Astrocyte (in vitro differentiated cells and primary cell): Measurements from ENCODE around the gene GABRG2. TPM values are rescaled to one million over a fixed set of nuclear protein-coding genes. Genes with fewer than 3 reads are reported as not detected.

Experiments used
- DNase-seq: peaks from one replicate; pipeline ENCODE4 v3.0.0-alpha.2; 2010; ENCODE audit warnings: low read depth
- FAIRE-seq: peaks from 2 replicates; lab custom pipeline; 2011; peaks lifted over from hg19 to GRCh38; lab: Jason Lieb, UNC
- H2AFZ ChIP-seq: 2 replicates; pipeline ENCODE4 v1.6.0; 2012; ENCODE audit warnings: low read depth, low read length, inconsistent platforms
- H3K27ac ChIP-seq: 2 replicates; pipeline ENCODE4 v1.5.1; 2011; ENCODE audit warnings: low read depth, low read length, inconsistent platforms
- H3K27me3 ChIP-seq: 2 replicates; pipeline ENCODE4 v1.6.0; 2011; ENCODE audit warnings: low read length, inconsistent platforms; ENCODE audit not compliant: insufficient read depth
- H3K36me3 ChIP-seq: 2 replicates; pipeline ENCODE4 v1.5.1; 2011; ENCODE audit warnings: low read length, inconsistent platforms; ENCODE audit not compliant: insufficient read depth
- H3K4me1 ChIP-seq: 2 replicates; pipeline ENCODE4 v1.5.1; 2011; ENCODE audit warnings: low read length, inconsistent platforms; ENCODE audit not compliant: insufficient read depth
- H3K4me2 ChIP-seq: 2 replicates; pipeline ENCODE4 v1.6.0; 2012; ENCODE audit warnings: low read length, inconsistent platforms
- H3K4me3 ChIP-seq: 2 replicates; pipeline ENCODE4 v1.5.1; 2011; ENCODE audit warnings: low read depth, mild to moderate bottlenecking, low read length, inconsistent platforms; ENCODE audit not compliant: insufficient read depth
- H3K79me2 ChIP-seq: 2 replicates; pipeline ENCODE4 v1.6.0; 2012; ENCODE audit warnings: mild to moderate bottlenecking, low read length, inconsistent platforms; ENCODE audit not compliant: insufficient read depth
- H3K9ac ChIP-seq: 2 replicates; pipeline ENCODE4 v1.6.0; 2012; ENCODE audit warnings: mild to moderate bottlenecking, low read length, inconsistent platforms
- H3K9me3 ChIP-seq: 2 replicates; pipeline ENCODE4 v1.5.1; 2012; ENCODE audit warnings: low read depth, mild to moderate bottlenecking, low read length, inconsistent platforms; ENCODE audit not compliant: insufficient read depth
- H4K20me1 ChIP-seq: 2 replicates; pipeline ENCODE4 v1.6.0; 2012; ENCODE audit warnings: low read length, inconsistent platforms; ENCODE audit not compliant: insufficient read depth
- H3K27ac Mint-ChIP-seq: one replicate; pipeline ENCODE4 v1.8.0; 2021; ENCODE audit warnings: mild to moderate bottlenecking, mixed read lengths; ENCODE audit not compliant: unreplicated experiment
- H3K27me3 Mint-ChIP-seq: one replicate; pipeline ENCODE4 v1.8.0; 2021; ENCODE audit warnings: low read depth, mixed read lengths; ENCODE audit not compliant: unreplicated experiment
- H3K36me3 Mint-ChIP-seq: one replicate; pipeline ENCODE4 v1.8.0; 2021; ENCODE audit warnings: low read depth, mixed read lengths; ENCODE audit not compliant: unreplicated experiment
- H3K4me1 Mint-ChIP-seq: one replicate; pipeline ENCODE4 v1.8.0; 2021; ENCODE audit warnings: low read depth, mixed read lengths; ENCODE audit not compliant: unreplicated experiment
- H3K4me3 Mint-ChIP-seq: one replicate; pipeline ENCODE4 v1.8.0; 2021; ENCODE audit warnings: mild to moderate bottlenecking, moderate library complexity, mixed read lengths; ENCODE audit not compliant: unreplicated experiment
- H3K9me3 Mint-ChIP-seq: one replicate; pipeline ENCODE4 v1.8.0; 2021; ENCODE audit warnings: mild to moderate bottlenecking, mixed read lengths; ENCODE audit not compliant: unreplicated experiment
- CTCF ChIP-seq: IDR thresholded peaks from 2 replicates; pipeline ENCODE4 v1.5.1; 2011; ENCODE audit warnings: low read depth, mild to moderate bottlenecking, inconsistent platforms, low read length, moderate library complexity; ENCODE audit not compliant: insufficient read depth
- EZH2 ChIP-seq: IDR thresholded peaks from 2 replicates; pipeline ENCODE4 v1.6.1; 2012; ENCODE audit warnings: mild to moderate bottlenecking, low read length, inconsistent platforms; ENCODE audit not compliant: insufficient read depth
- total RNA-seq: library from RNA; stranded (reverse); gene quantifications from 2 replicates; pipeline ENCODE4 v1.2.1, GENCODE V29; 2021

Gene GABRG2
- total RNA-seq, 1 donor from 2014 or later: not detected

DNA sequence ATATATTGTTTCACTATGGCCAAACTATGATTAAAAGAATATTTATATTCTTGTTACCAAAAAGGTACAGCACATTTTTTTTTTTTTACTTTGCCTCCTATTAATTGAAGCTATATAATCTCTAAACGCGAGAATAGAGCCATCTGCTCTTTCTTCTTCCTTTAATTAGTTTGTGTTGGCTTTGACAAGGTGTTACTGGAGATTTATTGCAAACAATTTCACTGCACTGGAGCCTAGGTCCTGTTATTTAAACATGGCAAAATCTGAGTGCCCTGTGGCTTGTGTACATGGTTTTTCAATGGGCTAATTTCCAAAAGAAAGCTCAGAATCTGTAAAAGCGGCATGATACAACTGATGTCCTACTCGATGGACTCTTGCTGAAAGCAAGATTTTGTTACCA, 40.8 kb upstream of the GABRG2 start:
- DNase-seq (no peak), FAIRE-seq (no peak)
- no peak overlapping the region for H3K4me3 Mint-ChIP-seq
- H3K79me2 ChIP-seq: no peaks in the 10 kb centered on the region
- no peak overlapping the region for H3K4me2 ChIP-seq
- H3K36me3 ChIP-seq: no peaks in the 10 kb centered on the region
- no peaks in the 10 kb centered on the region for H3K4me1 Mint-ChIP-seq
- no peak overlapping the region for H2AFZ ChIP-seq
- no peak overlapping the region for H3K4me3 ChIP-seq
- H4K20me1 ChIP-seq: no peaks in the 10 kb centered on the region
- no peak overlapping the region for H3K27ac ChIP-seq
- TF ChIP-seq CTCF (no peak), EZH2 (no peak)
- H3K4me1 ChIP-seq: no peaks in the 10 kb centered on the region
- H3K9ac ChIP-seq: no peak overlapping the region
- H3K27ac Mint-ChIP-seq: no peak overlapping the region
- H3K27me3 ChIP-seq: no peaks in the 10 kb centered on the region
- no peaks in the 10 kb centered on the region for H3K27me3 Mint-ChIP-seq
- H3K9me3 ChIP-seq: no peaks in the 10 kb centered on the region
- H3K36me3 Mint-ChIP-seq: no peaks in the 10 kb centered on the region
- H3K9me3 Mint-ChIP-seq: peaks cover 2% of the 10 kb centered on the region

DNA sequence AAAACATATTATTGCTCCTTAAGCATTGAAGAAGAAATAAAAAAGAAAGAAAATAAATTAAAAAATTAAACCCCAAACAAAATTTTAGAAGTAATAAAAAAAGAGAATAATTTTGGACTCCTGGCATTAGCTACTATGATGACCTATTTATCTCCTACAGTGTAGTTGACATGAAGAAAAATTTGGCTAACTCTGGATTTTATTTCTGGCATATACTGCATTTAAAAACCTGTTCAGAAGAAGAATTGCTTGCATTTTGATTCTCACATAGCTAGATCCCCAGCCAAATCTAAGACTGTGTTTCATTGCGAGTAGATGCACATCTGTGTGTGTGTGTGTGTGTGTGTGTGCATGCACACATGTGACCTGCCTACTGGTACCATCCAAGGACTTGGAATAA, 30.1 kb upstream of the GABRG2 start:
- H3K27ac Mint-ChIP-seq: no peak overlapping the region
- no peaks in the 10 kb centered on the region for H3K4me1 ChIP-seq
- H3K79me2 ChIP-seq: no peaks in the 10 kb centered on the region
- no peaks in the 10 kb centered on the region for H3K9me3 ChIP-seq
- no peaks in the 10 kb centered on the region for H3K4me1 Mint-ChIP-seq
- H3K27me3 Mint-ChIP-seq: no peaks in the 10 kb centered on the region
- no peak overlapping the region for H3K27ac ChIP-seq
- no peaks in the 10 kb centered on the region for H3K27me3 ChIP-seq
- no peaks in the 10 kb centered on the region for H3K36me3 Mint-ChIP-seq
- H3K4me2 ChIP-seq: no peak overlapping the region
- no peak overlapping the region for H2AFZ ChIP-seq
- H3K4me3 ChIP-seq: no peak overlapping the region
- no peak overlapping the region for H3K4me3 Mint-ChIP-seq
- FAIRE-seq: no peak
- peaks cover 4% of the 10 kb centered on the region for H3K9me3 Mint-ChIP-seq
- H3K9ac ChIP-seq: no peak overlapping the region
- no peak for DNase-seq
- no peaks in the 10 kb centered on the region for H3K36me3 ChIP-seq
- no peak for TF ChIP-seq EZH2
- no peak for TF ChIP-seq CTCF
- no peaks in the 10 kb centered on the region for H4K20me1 ChIP-seq

DNA sequence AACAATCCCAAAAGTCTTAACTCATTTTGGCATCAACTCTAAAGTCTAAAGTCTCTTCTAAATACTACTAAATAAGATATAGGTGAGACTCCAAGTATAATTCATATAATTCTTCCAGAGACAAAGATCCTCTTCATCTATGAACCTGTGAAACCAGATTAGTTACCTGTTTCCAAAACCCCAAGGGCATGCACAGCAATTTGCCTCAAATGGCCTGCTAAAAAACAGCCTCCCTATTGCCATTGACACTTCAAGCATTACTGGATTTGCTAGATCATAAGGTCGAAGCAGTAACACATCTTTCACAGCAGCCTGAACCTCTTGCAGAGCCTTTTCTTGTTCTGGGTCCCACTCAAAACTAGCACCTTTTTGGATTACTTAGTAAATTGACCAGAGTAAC, 20.3 kb upstream of the GABRG2 start:
- H3K27ac Mint-ChIP-seq: no peak overlapping the region
- no peak overlapping the region for H3K27ac ChIP-seq
- no peak overlapping the region for H2AFZ ChIP-seq
- H3K79me2 ChIP-seq: no peaks in the 10 kb centered on the region
- peaks cover 3% of the 10 kb centered on the region for H3K9me3 ChIP-seq
- no peaks in the 10 kb centered on the region for H3K4me1 ChIP-seq
- no peak overlapping the region for H3K4me2 ChIP-seq
- no peaks in the 10 kb centered on the region for H3K9me3 Mint-ChIP-seq
- H3K36me3 ChIP-seq: no peaks in the 10 kb centered on the region
- H3K4me3 ChIP-seq: no peak overlapping the region
- DNase-seq (no peak), FAIRE-seq (no peak)
- H4K20me1 ChIP-seq: no peaks in the 10 kb centered on the region
- H3K4me1 Mint-ChIP-seq: no peaks in the 10 kb centered on the region
- TF ChIP-seq EZH2 (no peak), CTCF (no peak)
- H3K27me3 ChIP-seq: no peaks in the 10 kb centered on the region
- H3K4me3 Mint-ChIP-seq: no peak overlapping the region
- no peak overlapping the region for H3K9ac ChIP-seq
- H3K36me3 Mint-ChIP-seq: no peaks in the 10 kb centered on the region
- no peaks in the 10 kb centered on the region for H3K27me3 Mint-ChIP-seq
